GM18526 (cell line): ENCODE data around the gene MPP3.

ENCODE experiments used
- POLR2A ChIP-seq: IDR thresholded peaks from 3 replicates; pipeline ENCODE4 v1.6.1; 2011; ENCODE audit not compliant: insufficient read length; ENCODE audit errors: extremely low read depth

The MPP3 gene

DNA sequence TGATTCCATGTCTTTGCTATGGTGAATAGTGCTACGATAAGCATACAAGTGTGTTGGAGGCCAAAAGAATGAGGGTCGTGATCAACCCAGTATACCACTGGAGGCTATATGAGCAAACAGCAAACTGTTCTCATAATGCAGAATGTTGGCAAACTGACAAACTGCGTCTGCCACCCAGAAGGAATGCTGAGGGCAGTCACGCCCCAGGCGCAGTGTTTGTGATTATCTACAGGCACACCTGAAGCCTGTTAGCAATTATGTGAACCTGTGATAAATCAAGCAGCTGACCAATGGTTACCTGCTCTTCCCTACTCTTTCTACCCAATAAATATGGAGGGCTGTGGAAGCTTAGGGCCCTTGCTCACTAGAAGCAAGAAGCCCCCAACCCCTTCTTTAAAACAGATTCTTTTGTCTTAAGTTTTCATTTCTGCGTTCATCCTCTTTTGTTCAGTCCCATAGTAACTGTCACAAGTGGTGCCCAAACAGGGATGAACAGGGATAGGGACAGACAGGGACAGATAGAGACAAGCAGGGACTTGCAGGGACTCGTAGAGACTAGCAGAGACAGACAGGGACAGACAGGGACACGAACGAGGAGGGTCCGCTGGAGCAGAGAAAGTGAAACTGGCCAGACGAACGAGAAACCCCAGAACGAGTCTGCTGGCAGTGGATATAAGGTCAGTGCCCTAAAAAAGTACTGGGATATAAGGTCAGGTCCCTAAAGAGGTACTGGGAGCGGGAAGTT, 39.2 kb upstream of the MPP3 start:
- TF ChIP-seq POLR2A: no peak

DNA sequence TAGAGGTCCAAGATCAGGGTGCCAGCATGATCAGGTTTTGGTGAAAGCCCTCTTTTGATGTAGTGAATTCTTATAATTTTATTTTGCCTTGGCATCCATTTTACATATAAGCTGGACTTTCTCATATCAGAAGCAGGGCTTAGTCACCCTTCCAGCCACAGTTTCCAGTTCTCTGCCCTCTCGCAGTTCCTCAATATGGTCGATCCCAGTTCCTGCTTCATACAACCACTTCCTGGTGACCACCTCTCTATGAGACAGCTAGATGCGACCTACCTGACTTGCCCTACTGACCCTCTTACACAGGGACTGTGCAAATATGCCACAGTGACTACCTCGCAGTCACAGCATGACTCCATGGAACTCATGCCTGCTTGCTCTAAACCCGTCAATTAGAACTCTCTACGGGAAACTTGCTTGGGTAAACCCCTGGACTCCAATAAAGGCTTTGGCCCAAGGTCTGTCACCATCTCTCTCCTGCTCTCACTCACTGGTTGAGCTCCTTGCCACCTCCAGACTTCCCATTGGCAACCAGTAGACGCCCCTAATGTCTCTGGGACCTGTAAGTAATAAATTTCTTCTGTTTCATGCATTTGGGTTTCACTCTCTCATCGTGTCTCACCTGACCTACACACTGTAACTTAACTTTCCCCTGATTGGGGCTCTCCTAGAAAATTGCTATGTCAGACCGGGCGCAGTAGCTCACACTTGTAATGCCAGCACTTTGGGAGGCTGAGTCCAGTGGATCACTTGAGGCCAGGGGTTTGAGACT, 35.5 kb upstream of the MPP3 start:
- TF ChIP-seq POLR2A: no peak

DNA sequence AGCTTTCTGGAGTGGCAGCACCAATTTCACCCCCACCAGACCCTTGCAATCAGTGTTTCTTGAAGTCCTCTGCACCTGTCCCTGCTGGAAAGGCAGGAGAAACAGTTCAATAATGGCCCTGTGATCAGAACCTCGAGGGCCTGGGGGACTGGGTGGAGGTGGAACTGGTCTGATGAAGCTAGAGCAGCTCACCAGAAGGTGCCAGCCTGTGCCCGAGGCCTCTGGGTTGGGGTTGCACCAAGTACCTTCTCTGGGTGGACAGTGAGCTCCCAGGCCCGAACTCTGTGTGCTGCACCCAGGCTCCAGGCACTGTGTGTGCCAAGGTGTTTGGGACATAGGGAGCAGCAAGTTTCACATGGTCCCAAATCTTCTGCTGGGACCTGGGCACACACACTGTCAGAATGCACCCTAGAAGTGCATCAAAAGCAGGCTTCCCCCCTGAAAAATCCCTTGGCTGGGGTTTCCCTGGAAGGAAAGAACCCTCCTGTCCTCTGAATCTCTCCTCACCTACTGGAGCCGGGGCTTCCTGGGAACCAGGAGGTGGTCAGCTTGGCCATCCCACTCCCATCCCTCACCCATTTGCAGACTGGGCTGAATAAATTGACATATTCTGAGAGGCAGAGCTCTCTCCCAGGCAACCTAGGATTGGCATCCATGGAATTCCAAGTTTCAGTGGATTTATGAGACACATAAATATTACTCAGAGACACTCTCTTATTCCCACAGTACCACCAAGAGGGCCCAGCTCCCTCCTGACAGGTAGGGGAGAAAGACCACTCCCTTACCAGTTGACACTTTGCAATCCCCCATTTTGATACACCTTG, 31.4 kb upstream of the MPP3 start:
- TF ChIP-seq POLR2A: no peak

DNA sequence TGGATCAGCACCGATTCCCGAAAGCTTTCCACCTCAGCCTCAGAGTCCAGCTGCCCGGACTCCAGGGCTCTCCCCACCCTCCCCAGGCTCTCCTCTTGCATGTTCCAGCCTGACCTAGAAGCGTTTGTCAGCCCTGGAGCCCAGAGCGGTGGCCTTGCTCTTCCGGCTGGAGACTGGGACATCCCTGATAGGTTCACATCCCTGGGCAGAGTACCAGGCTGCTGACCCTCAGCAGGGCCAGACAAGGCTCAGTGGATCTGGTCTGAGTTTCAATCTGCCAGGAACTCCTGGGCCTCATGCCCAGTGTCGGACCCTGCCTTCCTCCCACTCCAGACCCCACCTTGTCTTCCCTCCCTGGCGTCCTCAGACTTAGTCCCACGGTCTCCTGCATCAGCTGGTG, 29.0 kb upstream of the MPP3 start:
- no peak for TF ChIP-seq POLR2A

DNA sequence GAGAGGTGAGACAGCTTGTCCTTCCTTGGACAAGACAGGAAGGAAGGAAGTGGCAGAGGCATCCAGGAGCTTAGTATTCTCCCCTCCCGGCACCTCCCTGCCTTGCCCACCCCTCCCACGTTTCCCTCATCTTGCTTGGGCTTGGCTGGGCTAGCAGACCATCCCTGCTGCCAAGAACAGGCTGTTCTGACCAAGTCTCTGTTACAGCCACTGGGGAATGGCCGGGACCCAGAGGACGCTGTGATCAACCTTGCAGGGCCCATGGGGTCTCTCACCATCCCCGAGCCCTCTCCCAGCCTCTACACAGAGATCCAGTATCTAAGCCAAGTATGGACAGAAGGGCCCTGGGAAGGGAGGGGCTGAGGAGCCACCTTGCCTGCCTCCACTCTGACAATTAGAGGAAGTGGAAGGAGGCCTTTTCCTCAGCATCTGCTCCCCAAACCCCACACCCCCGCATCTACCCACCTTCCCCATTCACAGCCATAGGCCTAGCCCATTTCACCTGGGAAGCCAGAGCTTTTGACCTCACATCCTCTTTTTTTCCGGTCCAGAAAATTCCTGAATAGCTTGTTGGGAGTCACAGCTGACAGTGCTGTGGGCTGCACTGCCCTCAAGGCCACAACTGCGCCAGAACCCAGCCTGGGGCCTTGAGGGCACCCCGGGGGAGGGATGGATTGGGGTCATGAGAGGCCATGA, 28.1 kb upstream of the MPP3 start:
- TF ChIP-seq POLR2A: no peak

DNA sequence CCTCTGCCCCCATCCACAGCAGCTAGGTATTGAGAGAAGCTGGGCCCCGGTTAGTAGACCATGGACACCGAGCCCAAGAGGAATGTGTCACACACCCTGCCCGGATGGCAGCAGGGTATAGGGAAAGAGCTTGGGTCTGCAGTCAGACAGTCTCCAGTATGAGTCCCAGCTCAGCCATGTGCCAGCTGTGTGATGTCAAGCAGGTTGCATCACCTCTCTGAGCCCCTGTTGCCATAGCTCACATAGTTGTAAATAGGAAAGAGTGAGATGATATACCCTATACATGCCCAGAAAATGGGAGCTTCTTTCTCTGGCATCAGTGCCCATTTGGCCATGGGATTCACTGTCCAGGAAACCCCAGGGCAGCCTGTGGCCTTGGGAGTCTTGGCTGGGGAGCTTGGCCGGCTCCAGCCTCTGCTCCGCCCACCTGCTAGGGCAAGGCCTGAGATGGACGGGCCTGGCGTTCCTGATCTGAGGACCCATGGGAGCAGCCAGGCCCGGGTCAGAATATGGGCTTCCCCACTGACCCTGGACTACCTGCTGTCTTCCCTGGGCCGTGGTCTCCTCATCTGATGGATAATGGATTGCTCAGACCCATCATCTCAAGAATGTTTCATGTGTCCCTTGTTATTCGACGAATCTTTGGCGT, 27.3 kb upstream of the MPP3 start:
- no peak for TF ChIP-seq POLR2A

DNA sequence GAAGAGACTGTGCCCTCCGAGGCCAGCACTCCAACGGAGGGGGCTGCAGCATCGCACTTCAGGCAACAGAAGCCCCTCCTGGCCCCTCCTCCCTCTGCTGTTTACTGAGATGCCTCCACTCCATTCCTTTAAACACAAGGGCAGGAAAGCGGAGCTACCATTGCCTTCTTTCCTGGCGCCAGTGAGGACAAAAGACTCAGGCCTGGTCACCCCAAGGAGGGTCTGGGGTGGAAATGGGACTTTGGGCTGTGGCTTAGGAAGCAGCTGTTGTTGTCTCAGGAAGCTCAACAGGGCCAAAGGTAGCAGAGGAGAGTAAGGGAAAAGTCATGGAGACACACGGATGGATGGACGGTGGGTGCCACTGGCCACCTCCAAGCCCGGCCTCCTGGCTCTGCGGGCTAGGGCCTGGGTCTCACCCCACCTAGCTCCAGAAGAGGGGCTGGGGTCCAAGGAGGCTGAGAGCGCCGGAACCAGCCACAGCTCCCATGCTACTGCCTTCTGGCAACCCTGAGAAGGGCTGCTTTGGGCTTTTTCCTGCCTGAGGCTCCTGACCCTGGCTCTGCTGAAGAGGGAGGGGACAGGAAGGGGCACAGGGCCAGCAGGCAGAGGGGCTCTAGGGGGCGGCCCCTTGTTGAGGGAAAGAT, 25.1 kb upstream of the MPP3 start:
- no peak for TF ChIP-seq POLR2A

DNA sequence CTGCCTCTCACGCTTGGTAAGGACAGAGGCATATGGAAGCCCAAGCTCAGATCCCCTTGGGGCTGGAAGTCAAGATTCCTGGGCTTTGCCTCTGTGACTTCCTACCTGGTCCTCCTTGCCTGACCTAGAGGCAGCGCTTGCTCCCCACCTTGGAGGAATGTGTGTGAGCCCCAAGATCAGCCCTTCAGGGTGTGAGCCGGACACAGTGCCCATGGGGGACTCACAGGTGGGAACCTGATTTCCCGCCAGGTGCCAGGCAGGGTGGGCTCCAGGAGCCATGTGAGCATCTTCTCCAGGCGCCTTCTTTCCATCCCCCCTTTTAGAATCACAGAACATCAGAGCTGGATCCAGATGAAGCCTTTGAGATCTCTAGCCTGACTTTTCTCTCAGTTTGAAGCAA, 24.2 kb upstream of the MPP3 start:
- TF ChIP-seq POLR2A: no peak

DNA sequence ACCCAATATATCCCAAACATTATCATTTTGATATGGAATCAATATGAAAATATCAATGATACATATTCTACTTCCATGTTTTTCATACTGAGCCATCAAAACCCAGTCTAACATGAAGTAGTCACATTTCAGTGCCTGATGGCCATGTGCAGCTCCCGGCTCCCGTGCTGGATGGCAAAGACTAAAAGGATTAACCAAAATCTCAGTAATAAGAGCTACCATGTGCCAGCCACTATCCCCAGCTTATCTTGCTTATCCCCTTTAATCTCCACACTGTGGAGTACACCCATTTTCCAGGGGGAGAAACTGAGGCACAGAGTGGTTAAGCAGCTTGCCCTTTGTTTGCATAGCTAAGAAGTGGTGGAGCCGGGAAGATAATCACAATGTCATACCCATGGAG, 23.2 kb upstream of the MPP3 start:
- TF ChIP-seq POLR2A: no peak

DNA sequence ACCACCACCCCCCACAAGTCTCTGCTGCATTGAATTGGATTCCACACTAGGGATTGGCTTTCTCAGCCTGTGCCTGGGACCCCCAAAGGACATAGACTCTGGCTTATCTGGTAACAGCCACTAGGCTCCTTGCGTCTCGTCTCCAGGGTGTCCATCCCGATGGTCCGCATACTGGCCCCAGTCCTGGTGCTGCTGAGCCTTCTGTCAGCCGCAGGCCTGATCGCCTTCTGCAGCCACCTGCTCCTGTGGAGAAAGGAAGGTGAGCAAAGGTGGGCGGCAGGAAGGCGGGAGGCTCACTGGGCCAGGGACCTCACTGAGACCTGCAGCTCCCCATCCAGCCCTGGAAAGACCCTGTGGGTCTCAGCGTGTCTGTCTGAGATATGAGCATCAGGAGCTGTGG, 22.1 kb upstream of the MPP3 start:
- no peak for TF ChIP-seq POLR2A

DNA sequence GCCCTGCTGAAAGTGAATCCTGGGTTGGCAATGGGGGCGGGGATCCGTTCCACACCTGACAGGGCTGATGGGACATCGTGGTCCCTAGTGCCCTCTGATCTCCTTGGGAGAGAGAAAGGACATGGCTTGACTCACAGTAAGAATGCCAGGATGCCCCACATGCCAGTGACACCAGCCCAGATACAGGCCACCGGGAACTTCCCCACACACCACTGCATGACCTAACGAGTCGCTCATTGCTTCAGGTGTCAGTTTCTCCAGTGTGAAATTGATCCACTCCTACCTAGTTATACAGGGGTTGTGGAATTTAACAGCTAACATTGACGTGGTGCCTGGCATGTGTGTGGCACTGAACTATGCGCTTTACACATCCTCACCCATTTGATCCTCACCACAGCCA, 21.6 kb upstream of the MPP3 start:
- no peak for TF ChIP-seq POLR2A

DNA sequence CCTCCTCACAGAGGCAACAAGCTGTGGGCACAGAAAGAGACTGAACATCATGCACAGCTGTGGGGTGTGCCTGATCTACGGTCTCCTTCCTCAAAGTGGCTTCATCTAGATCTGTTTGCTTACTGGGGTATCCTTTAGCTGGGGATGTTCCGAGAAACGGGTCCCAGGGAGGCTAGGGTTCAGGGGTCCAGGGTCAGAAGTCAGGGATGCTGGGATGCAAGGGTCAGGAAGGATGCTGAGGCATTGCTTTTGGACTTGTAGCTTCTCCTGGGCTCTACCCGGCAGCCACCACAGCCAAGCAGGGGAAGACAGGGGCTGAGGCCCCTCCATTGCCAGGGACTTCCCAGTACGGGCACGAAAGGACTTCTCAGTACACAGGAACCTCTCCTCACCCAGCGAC, 20.6 kb upstream of the MPP3 start:
- no peak for TF ChIP-seq POLR2A

DNA sequence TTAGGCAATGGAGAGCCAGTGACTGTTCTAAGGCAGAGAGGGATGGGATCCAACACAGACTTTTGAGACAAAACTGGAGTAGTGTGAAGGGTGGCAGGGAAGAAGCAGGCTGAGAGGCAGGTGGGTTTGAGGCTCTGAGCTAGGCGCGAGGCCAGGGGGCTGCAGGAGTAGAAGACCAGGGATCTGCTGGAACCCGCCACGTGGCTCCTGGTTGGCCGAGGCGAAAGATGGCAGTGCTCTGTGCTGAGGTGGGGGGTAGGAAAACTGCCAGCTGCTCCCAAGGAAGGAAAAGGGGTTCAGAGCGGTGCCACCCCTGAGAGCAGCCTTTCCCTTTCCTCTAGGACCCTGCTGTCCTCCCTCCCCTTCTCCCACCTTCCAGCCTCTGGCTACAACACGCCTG, 19.6 kb upstream of the MPP3 start:
- no peak for TF ChIP-seq POLR2A

DNA sequence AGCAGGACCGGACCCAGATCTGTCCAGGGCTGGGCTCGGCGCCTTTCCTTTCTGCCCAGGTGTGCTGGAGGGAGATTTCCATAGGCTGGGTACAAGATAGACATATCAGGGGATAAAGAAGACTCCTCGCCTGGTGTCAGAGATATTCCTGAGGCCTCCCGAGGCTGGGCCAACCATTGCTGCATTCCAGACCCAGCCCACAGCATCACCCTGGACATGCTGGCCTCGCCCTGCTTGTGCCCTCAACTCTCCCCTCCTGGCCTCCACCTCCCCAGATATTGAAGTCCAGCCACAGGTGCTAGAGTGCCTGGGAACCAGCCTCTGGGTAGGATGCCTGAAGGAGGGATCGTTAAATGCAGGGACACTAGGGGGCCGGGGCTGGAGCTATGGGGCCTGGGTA, 16.2 kb upstream of the MPP3 start:
- no peak for TF ChIP-seq POLR2A

DNA sequence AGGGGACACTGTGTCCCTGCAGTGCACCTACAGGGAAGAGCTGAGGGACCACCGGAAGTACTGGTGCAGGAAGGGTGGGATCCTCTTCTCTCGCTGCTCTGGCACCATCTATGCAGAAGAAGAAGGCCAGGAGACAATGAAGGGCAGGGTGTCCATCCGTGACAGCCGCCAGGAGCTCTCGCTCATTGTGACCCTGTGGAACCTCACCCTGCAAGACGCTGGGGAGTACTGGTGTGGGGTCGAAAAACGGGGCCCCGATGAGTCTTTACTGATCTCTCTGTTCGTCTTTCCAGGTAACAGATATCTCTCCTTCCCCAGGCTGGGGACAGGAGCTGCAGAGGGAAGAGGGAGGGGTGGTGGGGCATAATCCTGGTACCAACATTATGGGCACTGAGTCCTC, 15.7 kb upstream of the MPP3 start:
- no peak for TF ChIP-seq POLR2A

DNA sequence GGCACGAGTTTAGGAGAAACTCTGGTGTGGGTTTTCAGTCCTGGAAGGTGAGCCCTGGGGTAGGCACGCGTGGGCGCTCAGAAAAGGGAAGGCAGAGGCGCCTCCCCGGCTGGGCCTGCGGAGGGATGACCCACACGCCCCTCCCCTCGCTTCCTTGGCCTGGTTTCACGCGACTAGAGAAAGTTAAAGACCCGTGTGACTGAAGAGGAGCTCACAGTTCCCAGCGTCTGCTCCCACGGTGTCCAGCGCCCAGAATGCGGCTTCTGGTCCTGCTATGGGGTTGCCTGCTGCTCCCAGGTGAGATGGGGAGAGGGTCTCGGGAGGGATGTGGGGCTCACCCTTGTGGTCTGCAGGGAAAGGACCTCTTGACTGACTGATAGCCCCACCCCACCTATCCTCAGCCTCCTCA, 14.0 kb upstream of the MPP3 start, which contains the start of gene CD300LG:
TSS of gene CD300LG (plus strand) at position 214 of the 409 bp plus-strand sequence. CDS start at position 255, 41 bp downstream.
- TF ChIP-seq POLR2A: no peak
